ENCODE data around the gene TMEM258. TPM values are rescaled to one million over a fixed set of nuclear protein-coding genes. Genes with fewer than 3 reads are reported as not detected.
A peak's percentile ranks its signal among the peaks of the same experiment; 100 is the strongest.

TMEM258 gene
- polyA plus RNA-seq, 1 donor from 2014 or later = 210 TPM

DNA sequence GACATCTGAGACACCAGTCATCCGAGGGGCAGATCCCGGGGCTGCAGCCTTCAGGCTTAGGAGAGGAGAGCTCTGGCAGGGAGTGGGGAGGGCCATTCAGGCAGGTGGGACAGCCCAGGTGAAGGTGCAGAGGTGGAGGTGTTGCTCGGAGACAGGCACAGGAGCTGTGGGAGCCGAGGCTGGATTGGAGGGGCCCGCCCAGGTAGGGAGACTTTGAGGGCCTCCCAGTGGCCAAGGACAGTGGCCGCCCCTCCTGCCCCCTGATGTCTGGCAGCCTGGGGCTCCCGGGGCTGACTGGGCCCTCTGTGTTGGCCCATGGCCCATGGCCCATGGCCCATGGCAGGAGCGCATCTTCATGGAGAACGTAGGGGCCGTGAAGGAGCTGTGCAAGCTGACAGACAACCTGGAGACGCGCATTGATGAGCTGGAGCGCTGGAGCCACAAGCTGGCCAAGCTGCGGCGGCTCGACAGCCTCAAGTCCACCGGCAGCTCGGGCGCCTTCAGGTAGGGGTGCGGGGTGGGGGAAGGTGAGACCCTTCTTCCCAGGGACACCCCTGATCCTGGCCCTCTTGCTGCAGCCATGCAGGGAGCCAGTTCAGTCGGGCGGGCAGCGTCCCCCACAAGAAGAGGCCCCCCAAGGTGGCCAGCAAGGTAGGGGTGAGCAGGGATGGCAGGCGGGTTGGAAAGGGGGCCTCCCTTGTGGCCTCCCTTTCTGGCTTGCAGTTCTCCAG lies 13.3 kb downstream of the TMEM258 start:
- Mint-ChIP-seq H3K27ac (no peak overlapping the region), H3K4me3 (no peak overlapping the region), H3K4me1 (peaks cover 0 to 6% (median 4%) of the 10 kb centered on the region in 3 donors), H3K9me3 (no peaks in the 10 kb centered on the region), H3K27me3 (peaks cover 7% of the 10 kb centered on the region), H3K36me3 (peaks cover 1% of the 10 kb centered on the region)

DNA sequence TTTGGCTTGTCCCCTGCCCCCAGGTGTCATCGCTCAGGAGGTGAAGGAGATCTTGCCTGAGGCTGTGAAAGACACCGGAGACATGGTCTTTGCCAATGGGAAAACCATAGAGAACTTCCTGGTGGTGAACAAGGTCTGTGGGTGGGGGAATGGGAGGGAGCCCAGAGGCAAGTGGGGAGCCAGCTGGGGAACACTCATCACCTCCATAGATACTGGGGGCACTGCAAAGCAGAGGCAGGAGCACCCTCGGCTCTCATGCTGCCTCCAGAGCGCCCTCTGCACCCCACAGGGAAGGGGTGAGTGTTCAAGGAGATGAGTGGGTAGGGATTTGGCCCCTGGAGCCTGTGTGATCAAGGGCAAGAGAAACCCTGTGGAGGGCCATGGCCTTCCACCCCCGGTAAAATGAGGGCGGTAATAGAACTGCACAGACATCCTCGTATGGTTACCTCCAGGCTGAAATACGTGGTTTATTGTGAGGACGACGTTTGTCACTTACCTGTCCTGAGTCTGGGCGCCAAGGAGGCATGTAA lies 14.0 kb downstream of the TMEM258 start:
- Mint-ChIP-seq H3K9me3 (no peaks in the 10 kb centered on the region), H3K4me3 (peak overlapping the region in 2 of 4 donors; percentile 49 to 60), H3K27me3 (peaks cover 9% of the 10 kb centered on the region), H3K36me3 (peaks cover 1% of the 10 kb centered on the region), H3K4me1 (peaks cover 0 to 6% (median 4%) of the 10 kb centered on the region in 3 donors), H3K27ac (no peak overlapping the region)

DNA sequence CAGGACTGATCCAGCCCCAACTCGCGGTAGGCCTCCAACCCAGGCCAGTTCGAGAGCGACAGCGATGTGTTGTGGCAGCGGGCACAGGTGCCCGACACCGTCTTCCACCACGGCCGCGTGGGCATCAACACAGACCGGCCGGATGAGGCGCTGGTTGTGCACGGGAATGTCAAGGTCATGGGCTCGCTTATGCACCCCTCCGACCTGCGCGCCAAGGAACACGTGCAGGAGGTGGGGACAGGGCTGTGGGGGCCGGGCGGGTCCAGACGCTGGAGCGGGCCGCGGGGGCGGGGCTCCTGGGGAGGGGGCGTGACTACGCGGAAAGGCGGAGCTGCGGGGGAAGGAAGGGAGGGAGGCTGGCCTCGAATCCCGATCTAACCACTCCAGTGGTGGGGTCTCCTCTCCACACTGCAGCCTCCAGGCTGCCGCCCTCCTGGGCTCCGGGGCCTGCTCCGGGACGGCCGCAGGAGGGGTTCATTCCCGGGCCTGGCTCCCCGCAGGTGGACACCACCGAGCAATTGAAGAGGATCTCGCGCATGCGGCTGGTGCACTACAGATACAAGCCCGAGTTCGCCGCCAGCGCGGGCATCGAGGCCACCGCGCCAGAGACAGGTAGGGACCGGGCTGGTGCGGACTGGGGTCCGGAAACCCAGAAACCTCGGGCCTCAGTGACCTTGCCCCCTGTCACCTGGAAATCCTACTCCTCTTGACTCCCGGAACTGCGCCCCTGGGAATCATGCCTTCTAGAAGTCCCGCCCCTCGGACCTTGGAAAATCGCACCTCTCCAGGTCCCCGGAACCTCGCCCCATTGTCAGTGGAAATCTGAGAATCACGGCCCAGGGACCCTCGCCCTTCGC lies 14.9 kb downstream of the TMEM258 start:
- H3K36me3 Mint-ChIP-seq = peaks cover 1% of the 10 kb centered on the region
- peaks cover 0 to 6% (median 4%) of the 10 kb centered on the region in 3 donors for H3K4me1 Mint-ChIP-seq
- H3K27ac Mint-ChIP-seq = no peak overlapping the region
- H3K4me3 Mint-ChIP-seq = peak overlapping the region in 3 of 4 donors; percentile 60 to 86 (median 73)
- H3K27me3 Mint-ChIP-seq = peaks cover 9% of the 10 kb centered on the region
- no peaks in the 10 kb centered on the region for H3K9me3 Mint-ChIP-seq

DNA sequence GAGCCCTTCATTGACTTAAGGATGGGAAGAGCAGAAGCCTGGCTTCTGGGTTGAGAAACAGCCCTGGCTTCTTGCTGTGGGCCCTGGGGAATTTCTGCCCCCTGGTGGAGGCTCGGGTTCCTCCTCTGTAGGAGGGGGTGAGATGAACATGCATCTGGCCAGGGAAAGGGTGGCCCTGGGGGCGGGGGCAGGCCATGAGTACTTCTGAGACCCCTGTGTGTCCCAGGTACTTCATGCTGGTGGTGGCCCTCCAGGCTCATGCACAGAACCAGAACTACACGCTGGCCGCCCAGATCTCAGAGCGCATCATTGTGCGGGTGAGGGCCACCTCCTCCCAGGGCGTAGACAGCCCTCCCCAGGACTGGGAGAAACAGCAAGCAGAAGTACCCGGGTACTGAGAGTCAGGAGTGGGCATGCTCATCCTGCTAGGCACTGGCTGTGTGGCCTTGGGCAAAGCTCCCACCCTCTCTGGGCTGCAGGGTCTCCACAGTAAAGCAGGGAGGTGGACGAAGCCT lies 15.8 kb downstream of the TMEM258 start:
- Mint-ChIP-seq H3K27ac (no peak overlapping the region), H3K27me3 (peaks cover 9% of the 10 kb centered on the region), H3K9me3 (no peaks in the 10 kb centered on the region), H3K4me1 (peaks cover 0 to 6% (median 4%) of the 10 kb centered on the region in 3 donors), H3K4me3 (peak overlapping the region in 3 of 4 donors; percentile 41 to 84 (median 73)), H3K36me3 (peaks cover 1% of the 10 kb centered on the region)

DNA sequence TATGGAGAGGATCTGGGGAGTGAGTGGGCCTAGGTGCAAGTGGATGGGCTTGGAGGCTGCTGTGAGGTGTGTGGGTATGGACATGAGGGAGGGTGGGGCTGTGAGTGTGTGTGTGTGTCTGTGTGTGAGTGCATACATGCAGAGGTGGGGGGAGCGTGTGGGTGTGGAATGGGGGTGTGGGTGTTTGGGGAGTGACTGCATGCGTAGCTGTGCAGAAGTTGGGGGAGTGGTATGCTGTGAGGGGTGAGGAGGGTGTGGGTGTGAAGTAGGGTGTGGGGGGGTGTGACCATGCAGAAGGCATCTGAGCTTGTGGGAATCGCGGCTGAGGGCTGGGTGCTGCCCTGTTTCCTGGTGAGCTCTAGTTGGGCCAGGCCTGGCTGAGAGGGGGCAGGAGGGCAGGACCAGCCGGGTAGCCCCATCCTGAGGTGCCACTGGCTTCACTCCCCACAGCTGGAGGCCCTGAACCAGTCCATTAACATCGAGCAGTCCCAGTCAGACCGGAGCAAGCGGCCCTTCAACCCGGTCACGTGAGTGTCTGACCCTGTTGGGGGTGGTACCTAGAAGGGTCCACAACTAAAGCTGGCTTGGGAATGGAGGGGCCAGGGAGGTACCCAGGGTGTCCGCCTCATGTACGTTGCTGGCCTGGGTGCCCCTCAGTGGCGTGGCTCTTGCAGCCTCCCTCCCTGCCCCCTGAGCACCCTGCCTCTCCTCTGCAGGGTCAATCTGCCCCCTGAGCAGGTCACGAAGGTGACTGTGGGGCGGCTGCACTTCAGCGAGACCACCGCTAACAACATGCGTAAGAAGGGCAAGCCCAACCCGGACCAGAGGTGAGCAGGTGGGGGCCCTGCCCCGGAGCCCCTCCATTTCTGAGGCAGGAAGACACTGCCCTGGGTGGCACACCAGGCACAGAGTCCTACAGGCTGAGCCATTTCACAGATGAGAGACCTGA lies 16.5 kb downstream of the TMEM258 start:
- Mint-ChIP-seq H3K4me1 (peaks cover 0 to 6% (median 4%) of the 10 kb centered on the region in 3 donors), H3K27me3 (peaks cover 9% of the 10 kb centered on the region), H3K36me3 (peaks cover 1% of the 10 kb centered on the region), H3K4me3 (peak overlapping the region in 1 of 4 donors; percentile 73), H3K27ac (no peak overlapping the region), H3K9me3 (no peaks in the 10 kb centered on the region)

DNA sequence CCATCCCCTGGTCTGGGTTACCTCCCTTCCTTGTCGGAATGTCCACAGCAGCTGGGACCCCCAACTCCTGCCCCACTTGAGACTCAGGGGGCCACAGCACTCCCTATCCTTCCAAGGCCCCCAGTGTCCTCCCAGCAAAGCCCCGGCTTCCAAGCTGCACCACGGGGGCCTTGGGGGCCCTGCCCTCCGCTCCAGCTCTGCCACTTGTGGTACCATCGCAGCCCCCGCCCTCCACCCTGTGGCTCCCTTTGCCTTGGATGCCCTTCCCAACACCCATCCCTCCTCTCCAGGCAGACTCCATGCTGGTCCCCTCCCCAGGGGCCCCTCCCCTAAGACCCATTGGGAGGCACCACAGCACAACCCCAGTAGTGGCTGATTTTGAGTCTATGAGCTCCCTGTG lies 17.3 kb downstream of the TMEM258 start:
- no peak overlapping the region for H3K4me3 Mint-ChIP-seq
- no peaks in the 10 kb centered on the region for H3K9me3 Mint-ChIP-seq
- H3K4me1 Mint-ChIP-seq = peaks cover 0 to 6% (median 4%) of the 10 kb centered on the region in 3 donors
- peaks cover 1% of the 10 kb centered on the region for H3K36me3 Mint-ChIP-seq
- no peak overlapping the region for H3K27ac Mint-ChIP-seq
- peaks cover 9% of the 10 kb centered on the region for H3K27me3 Mint-ChIP-seq

DNA sequence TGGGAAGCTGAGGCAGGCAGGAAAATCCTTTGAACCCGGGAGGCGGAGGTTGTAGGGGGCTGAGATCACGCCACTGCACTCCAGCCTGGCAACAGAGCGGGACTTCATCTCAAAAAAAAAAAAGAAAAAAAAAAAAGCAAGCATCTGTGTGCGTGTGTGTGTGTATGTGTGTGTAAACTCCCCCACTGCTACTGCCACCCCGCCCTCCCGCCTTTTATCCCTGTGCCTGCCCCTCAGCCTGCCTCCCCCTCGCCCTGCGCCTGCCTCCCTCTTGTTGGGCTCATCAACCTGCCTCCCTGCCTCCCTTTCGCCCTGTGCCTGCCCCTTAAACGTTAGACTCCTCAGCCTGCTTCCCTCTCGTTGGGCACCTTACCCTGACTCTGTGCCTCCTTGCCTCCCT lies 18.0 kb downstream of the TMEM258 start:
- Mint-ChIP-seq H3K36me3 (peaks cover 1% of the 10 kb centered on the region), H3K4me1 (peaks cover 0 to 6% (median 4%) of the 10 kb centered on the region in 3 donors), H3K27ac (no peak overlapping the region), H3K27me3 (peaks cover 9% of the 10 kb centered on the region), H3K9me3 (no peaks in the 10 kb centered on the region), H3K4me3 (peak overlapping the region in 1 of 4 donors; percentile 72)

DNA sequence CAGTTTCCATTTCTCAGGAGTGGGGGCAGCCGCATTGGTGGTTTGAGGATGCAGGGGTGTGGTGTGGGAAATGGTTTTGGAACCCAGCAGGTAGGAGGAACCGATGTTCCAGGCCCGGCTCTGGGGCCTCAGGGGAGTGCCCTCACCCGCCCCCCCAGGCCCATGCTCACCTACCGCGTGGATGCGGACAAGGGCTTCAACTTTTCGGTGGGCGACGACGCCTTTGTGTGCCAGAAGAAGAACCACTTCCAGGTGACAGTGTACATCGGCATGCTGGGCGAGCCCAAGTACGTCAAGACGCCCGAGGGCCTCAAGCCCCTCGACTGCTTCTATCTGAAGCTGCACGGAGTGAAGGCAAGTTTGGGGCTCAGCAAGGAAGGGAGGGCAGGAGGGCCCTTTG lies 18.6 kb downstream of the TMEM258 start:
- H3K9me3 Mint-ChIP-seq = no peaks in the 10 kb centered on the region
- H3K4me3 Mint-ChIP-seq = no peak overlapping the region
- H3K4me1 Mint-ChIP-seq = peaks cover 0 to 6% (median 4%) of the 10 kb centered on the region in 3 donors
- peaks cover 8% of the 10 kb centered on the region for H3K27me3 Mint-ChIP-seq
- H3K36me3 Mint-ChIP-seq = peaks cover 1% of the 10 kb centered on the region
- H3K27ac Mint-ChIP-seq = no peak overlapping the region

DNA sequence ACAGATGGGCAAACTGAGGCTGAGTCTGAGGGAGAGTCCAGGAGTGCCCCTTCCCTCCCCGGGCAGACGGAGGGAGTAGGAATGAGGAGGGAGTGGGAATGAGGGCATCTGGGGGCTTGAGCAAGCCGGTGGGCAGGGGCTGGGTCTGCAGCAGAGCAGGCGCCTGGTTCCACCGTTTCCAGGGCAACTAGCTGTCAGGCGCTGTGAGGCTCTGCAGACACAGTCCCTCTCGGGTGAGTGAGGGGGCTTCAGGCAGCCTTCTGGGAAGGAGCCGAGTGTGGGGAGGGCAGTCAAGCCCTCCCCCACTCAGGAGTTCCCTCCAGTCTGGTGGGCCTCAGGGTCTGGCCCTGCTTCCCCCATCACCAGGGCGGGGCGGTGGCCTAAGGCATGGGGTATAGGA lies 19.0 kb downstream of the TMEM258 start:
- Mint-ChIP-seq H3K9me3 (no peaks in the 10 kb centered on the region), H3K27ac (peak overlapping the region in 1 of 3 donors; percentile 76), H3K4me1 (peaks cover 0 to 6% (median 1%) of the 10 kb centered on the region in 3 donors), H3K27me3 (peaks cover 6% of the 10 kb centered on the region), H3K36me3 (peaks cover 1% of the 10 kb centered on the region), H3K4me3 (no peak overlapping the region)

DNA sequence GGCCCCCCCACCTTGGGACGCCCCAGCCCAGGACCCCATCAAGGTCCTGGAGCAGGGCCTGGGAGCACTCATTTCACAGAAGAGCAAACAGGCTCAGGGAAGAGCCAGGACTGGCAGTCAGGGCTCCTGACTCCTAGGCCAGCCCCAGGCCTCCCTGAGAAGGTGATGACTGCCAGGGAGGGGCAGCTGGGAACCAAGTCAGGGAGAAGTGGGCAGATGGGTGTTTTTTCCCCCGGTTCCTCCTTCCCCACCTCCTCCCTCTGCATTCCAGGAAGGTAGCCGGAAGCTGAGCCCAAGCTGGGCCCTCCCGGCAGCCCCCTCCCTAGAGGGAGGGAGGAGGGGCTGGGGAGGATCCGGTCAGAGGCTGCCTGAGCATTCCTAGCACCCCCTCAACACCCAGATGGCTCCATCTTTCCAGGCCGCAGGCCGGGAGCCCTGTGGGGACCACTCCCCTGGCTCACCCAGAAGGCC lies 20.4 kb downstream of the TMEM258 start:
- Mint-ChIP-seq H3K27ac (no peak overlapping the region), H3K4me3 (no peak overlapping the region), H3K36me3 (peaks cover 1% of the 10 kb centered on the region), H3K4me1 (peaks cover 0 to 2% (median 1%) of the 10 kb centered on the region in 3 donors), H3K9me3 (no peaks in the 10 kb centered on the region), H3K27me3 (peaks cover 5% of the 10 kb centered on the region)

DNA sequence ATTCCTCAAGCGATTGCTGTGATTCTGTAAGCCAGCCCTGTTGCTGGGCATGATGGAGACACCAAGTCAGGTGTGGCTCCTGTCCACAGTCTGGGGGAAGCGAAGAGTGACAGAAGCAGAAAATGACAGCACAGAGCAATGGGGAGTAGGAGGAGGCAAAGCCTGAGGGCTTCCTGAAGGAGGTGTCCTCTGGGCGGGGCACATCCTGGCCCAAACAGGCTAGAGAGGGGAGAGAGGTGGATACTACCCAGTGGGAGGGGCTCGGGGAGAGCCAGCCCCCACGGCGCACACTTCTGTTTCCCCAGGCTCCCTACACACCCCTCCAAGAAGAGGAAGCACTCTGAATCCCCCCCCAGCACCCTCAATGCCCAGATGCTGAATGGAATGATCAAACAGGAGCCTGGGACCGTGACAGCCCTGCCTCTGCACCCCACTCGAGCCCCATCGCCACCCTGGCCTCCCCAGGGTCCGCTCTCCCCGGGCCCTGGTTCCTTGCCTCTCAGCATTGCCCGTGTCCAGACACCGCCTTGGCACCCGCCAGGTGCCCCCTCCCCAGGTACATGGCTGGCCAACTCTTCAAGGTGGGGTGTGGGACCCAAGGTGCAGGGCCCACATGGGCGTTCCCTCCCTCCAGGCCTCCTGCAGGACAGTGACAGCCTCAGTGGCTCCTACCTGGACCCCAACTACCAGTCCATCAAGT lies 21.1 kb downstream of the TMEM258 start:
- Mint-ChIP-seq H3K36me3 (peaks cover 1% of the 10 kb centered on the region), H3K27ac (no peak overlapping the region), H3K4me3 (peak overlapping the region in 1 of 4 donors; percentile 5), H3K27me3 (peaks cover 4% of the 10 kb centered on the region), H3K4me1 (peaks cover 0 to 1% (median 0%) of the 10 kb centered on the region in 3 donors), H3K9me3 (no peaks in the 10 kb centered on the region)

DNA sequence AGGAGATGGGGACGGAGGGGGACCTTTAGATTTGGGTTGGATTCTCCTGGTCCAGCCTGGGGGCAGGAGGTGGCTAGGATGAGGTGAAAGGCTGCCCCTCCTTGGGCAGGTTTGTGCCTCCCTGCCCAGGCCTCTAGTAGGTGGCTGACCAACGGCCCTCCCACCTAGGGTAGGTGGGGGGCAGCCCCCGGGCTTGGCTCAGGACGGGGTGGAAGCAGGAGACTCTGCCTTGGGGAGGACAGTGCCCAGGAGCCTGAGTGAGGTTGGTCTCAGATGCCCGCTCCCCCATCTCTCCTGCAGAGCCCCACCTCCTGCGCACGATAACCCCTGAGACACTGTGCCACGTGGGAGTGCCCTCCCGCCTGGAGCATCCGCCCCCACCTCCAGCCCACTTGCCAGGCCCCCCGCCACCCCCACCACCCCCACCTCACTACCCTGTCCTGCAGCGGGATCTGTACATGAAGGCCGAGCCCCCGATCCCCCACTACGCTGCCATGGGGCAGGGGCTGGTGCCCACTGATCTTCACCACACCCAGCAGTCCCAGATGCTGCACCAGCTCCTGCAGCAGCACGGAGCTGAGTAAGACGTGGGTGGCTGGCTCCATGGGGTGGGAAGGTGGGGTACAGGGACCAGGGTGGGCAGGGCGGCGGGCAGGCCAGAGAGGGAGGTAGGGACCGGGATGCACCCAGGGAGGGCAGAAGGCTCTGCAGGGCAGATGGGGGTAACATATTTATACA lies 22.3 kb downstream of the TMEM258 start:
- Mint-ChIP-seq H3K27ac (no peak overlapping the region), H3K27me3 (peaks cover 4% of the 10 kb centered on the region), H3K36me3 (no peaks in the 10 kb centered on the region), H3K4me1 (no peaks in the 10 kb centered on the region), H3K9me3 (no peaks in the 10 kb centered on the region), H3K4me3 (no peak overlapping the region)
